ENCODE measurements around the gene NMT1. TPM values are rescaled to one million over a fixed set of nuclear protein-coding genes. Genes with fewer than 3 reads are reported as not detected.

The NMT1 gene
- 117 and 153 TPM in 2 replicates for total RNA-seq (2014; rRNA removed; shearing (Covaris generic))

DNA sequence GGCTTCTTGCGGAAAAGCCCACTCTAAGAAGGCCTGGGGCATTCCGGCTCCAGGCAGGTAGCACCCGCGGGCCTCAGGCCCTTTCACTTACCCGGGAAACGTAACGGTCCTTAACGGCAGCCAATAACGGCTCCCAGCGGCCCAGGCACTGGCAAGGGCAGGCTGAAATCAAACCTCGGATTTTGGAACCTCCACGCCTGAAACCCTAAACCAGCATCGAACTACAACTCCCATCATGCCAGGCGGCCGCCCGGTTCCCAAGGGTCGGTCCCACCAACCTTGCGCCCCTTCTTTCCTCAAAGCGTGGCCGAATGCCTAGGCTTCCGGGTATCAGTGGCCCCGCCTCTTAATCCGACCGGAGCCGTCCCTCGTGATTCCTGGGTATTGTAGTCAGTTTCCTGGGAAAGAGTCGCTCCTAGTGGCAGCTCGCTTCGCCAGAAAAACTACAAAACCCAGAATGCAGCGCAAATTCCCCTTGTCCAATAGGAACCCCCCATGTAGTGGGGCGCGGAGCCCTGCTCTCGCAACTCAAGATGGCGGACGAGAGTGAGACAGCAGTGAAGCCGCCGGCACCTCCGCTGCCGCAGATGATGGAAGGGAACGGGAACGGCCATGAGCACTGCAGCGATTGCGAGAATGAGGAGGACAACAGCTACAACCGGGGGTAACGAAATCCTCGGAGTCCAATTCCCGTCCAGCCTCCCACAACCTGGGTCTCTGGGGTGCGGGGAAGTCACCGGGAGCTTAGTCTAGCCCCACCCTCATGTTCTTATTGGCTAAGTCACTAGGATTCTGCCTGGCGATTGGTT, at the start of gene NMT1:
NMT1 (plus strand) TSS at position 521 of the 809 bp plus-strand sequence; CDS start at position 534, 13 bp downstream.
- DNase-seq (ENCODE audit: low spot score), result peak; percentile 100
- in situ Hi-C loops (cut with HindIII; ENCODE audit: low sequenced_read_pairs), result no loop called here

DNA sequence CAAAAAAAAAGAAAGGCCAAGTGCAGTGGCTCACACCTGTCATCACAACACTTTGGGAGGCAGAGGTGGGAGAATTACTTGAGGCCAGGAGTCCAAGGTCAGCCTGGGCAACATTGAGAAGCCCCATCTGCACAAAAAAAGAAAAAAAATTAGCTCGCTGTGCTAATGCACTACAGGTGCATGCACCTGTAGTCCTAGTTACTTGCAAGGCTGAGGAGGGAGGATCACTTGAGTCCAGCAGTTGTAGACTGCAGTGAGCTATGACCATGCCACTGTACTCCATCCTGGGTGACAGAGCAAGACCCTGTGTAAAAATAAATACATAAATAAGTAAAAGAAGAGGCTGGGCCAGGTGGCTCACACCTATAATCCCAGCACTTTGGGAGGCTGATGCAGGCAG, 49.4 kb upstream of the NMT1 start:
- no peak for DNase-seq (ENCODE audit: low spot score)
- in situ Hi-C loops (cut with HindIII; ENCODE audit: low sequenced_read_pairs), result no loop called here

DNA sequence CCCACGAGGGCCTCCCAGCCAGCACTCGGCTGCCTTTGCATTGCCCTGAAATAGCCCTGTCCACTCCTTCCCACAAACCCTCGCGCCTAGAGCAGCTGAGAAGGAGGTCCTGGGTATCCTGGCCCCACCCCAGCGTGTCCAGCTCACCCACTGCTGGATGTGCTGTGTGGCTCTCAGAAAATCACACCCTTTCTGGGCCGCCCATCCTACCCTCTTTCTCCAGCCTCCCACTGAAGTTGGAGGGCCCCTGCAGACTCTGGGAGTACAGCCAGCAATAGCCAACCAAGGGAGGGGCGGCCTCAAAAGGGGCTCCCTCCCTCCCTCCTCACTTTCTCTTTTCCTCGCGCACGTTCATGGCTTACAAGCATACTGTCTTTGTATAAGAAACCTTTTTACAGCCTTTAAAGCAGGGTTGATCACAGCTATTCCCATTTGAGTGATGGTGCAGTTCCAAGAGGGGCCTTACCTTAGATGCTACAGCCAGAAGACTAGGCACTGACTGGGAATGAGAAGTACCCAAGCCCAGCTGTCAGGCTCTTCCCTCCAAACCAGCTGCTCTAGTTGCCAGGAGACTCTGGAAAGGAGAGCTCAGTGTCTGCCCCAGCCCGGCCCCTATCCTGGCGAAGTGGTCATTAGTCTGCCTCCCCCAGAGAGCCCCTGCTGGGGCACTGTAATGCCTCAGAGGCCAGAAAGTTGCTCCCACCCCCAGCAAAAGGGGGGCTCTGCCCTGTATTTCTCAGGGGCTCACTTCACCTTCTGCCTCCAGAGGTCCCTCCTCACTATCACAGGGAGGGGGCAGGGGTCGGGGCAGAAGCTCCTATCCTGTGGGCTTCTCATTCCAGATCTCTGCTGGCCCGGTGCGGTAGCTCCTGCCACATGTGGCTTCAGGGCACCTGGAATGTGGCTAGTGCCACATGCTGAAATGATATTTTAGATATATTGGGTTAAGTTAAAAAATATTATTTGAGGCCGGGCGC, 47.8 kb upstream of the NMT1 start:
- no peak for DNase-seq (ENCODE audit: low spot score)
- in situ Hi-C loops (cut with HindIII; ENCODE audit: low sequenced_read_pairs), result no loop called here

DNA sequence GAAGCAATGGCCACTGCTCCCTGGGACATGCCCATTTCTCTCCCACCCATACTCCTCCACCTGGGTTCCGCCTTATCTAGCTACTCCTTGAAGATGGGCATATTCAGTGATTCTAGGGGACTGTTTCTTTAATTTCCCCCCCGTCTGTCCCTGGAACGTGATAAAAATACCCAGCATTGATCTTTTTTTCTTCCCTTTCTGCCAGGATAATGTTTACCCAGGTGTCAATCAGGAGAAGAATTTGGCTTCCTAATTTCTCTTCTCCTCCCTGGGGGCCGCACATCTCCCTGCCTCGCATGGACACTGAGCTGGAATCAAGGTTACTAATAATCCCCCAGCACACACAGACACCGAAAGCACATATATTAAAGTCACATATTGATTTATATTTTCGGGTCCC, 44.9 kb upstream of the NMT1 start:
- no peak for DNase-seq (ENCODE audit: low spot score)
- in situ Hi-C loops (cut with HindIII; ENCODE audit: low sequenced_read_pairs), result no loop called here

DNA sequence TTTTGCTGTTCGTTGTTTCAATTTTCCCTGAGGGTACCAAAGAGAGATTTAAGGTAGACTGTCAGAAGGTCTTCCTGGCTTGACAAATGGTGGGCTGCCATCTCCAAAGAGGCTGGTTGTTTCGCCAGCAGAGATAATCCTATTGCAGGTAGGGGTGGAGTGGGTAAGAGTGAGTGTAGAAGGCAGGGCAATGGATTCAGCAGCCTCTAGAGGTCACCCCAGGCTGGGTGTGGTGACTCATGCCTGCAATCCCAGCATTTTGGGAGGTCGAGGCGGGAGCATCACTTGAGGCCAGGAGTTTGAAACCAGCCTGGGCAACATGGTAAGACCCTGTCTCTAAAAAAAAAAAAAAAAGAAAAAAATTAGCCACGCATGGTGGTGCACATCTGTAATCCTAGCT, 44.3 kb upstream of the NMT1 start:
- DNase-seq (ENCODE audit: low spot score), result no peak
- in situ Hi-C loops (cut with HindIII; ENCODE audit: low sequenced_read_pairs), result no loop called here

DNA sequence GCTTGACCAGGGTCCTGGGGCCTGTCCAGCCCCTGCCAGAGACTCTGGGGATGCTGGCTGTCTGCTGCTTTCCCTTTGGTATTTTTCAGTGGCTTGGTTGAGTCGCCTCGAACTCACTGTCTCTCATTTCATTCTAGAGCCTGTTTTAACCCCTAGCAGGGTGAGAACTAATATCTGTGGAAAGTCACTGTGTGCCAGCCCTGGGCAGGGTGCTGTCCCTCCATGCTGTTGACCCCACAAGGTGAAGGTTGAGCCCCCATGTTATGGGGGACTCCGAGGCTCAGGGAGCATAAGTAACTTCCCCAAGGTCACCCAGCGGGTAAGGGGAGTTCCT, 42.6 kb upstream of the NMT1 start:
- in situ Hi-C loops (cut with HindIII; ENCODE audit: low sequenced_read_pairs), result no loop called here
- no peak for DNase-seq (ENCODE audit: low spot score)

DNA sequence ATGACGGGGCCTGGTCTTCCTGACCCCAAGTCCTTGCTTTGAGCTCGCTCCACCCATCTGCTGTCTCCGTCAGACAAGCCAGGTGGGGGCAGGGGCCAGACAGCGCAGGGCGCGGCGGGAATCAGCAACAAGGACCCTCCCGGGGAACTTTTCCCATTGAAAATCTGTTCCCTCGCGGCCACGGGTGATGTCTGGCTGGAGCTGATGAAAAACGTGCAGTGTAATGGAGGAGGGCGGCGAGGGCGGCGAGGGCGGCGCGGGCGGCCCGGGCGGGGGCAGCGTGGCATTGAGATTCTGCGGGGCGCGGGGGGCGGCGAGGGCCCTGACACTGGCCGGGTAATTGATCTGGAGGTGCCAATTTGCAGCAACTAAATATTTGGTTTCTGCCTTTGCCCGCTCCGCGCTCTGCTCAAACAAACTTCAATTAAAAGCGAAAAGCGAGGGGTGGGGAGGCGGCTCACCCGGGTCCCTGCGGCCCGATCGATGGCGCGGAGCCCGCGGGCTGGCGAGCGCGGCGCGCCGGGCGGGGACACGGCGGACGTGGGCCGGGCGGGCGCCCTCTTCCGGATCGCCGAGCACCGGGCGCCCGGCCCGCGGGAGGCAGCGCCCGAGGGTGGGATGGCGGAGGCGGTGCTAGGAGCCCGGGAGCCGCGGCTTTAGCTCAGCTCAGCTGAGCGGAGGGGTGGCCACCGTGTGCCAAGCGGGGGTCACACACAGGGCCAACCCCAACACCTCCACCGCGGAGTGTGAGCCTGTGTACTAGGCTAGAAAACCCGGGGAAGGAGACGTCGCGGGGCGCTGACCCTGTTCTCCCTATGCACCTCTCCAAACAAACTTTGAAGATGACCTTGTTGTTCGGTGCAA, 42.0 kb upstream of the NMT1 start:
- in situ Hi-C loops (cut with HindIII; ENCODE audit: low sequenced_read_pairs), result no loop called here
- no peak for DNase-seq (ENCODE audit: low spot score)

DNA sequence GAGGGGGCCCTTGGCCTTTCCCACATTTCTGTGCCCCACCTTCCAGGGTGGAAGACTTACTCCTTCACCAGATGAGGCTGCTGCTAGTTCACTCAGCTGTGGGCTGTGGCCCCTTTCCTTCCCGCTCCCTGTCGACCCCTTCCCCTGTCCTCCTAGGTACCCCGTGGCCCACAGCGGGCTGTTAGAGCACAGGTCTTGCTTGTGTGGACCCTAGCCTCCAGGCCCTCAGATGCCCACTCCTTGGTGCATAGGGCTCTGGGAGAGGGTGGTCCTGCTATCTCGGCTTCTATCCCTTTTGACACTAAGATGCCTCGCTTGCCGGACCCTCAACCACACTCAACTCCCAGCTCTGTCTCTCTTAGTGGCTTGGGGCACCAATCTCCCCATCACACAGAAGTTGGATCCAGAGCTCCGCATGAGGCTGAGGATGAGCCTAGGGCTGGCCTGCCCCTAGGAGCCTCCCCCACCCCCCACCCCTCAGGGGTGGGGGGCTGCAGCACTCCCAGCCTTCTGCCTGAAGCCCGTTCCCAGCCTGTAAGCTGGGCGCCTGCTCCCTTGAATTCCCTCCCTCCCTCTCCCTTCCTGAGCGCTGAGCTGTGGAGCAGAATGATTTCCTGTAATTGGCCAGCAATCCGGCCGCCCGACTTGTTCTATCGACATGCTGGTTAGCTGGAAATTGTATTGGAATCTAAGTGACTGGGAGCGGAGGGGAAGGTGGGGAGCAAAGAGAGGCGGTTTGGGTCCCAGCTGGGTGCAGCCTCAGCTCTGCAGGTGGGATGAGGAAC, 40.6 kb upstream of the NMT1 start:
- in situ Hi-C loops (cut with HindIII; ENCODE audit: low sequenced_read_pairs), result no loop called here
- DNase-seq (ENCODE audit: low spot score), result peak; percentile 69

DNA sequence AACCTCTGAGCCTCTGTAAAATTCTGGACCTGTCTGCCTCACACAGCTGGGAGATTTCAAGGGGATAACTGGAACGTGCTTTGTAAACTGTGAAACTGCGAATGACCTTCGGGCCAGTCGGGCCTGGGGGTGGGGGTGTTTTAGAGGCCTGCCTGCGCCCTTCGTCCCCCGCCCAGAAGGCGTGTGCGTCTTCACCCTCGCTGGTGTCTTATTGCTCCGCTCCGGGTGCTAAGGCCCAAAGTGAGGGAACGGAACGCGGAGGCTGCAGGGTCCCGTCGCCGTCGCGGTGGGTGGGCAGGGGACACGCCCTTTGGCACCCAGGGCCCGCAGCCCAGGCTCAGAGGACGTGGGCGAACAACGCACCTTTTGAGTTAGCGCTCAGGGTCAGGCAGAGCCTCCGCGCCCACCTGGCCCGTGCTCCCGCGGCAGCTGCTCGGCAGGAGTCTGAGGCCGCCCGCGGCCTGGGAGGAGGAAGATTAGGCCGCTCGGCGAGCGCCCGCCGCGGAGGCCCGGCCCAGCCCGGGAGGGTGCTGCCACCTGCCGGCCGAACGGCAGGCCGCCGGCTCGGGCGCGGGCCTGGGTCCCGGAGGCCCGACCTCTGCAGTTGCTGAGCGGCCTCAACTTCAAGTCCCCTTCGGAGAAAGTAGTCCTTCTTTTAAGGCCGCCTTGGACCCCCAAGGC, 39.4 kb upstream of the NMT1 start:
- no peak for DNase-seq (ENCODE audit: low spot score)
- in situ Hi-C loops (cut with HindIII; ENCODE audit: low sequenced_read_pairs), result no loop called here

DNA sequence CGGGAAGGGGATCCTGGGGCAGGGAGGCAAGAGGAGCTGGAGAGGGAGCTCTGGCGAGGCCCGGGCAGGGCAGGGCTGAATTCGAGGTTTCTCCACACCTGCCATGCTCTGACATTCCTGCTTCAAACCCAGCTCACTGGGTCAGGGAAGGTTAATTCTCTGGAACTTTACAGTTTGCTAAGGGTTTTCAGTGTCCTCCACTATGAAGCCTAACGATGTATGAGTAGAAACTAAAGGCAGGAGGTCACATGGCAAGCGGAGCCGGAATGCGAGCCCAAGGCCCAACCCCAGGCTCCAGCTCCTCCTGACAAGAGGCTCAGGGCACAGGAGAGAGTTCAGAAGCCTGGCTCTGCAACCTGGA, 38.8 kb upstream of the NMT1 start:
- no peak for DNase-seq (ENCODE audit: low spot score)
- in situ Hi-C loops (cut with HindIII; ENCODE audit: low sequenced_read_pairs), result no loop called here

DNA sequence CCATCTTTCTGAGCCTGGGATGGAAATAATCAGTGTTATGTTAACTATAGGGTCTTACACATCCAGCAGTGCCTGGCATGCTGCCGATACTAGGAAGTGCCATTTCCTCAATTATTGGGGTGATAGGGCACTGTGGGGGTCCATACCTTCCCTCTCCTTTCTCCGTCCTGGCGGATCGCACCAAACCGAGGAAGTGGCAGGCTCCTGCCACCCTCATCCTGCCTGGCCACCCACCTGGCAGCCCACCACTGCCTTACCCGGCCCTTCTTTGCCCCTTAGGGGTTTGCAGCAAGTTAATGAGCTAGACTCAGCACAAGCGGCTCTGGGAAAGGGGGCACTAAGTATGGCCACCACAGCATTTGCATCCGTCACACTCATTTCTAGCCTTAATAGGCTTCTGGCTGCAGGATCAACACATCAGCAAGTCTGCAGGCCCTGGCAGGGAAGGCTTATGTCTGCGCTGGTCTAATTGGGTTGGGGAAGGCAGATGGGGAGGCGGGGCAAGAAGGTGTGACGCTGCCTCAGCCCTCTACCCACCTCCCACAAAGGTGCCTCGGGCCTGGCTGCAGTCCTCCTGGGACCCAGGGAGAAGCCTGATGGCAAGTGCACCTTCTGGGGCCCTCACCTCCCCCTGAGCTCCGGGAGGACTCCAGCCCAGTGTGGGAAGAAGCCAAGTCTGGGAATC, 38.3 kb upstream of the NMT1 start:
- in situ Hi-C loops (cut with HindIII; ENCODE audit: low sequenced_read_pairs), result no loop called here
- DNase-seq (ENCODE audit: low spot score), result peak; percentile 78

DNA sequence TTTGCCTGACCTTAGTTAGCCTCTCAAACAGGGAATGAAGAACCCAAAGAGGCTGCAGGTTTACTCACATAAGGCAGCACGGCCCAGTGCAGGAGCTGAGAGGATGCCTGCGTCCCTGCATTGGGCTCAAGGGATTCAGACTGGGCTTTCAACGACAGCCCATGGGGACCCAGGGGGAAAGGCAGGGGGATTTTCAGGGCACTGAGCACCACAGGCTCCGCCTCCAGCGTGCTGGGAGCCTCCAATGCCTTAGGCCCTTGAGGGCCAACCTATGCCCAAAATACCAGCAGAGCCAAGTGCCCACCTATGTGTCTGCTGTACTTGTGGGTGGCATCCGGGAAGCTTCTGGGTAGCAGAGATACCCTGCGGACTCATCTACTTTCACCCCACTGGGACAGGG, 32.0 kb upstream of the NMT1 start:
- DNase-seq (ENCODE audit: low spot score), result no peak
- in situ Hi-C loops (cut with HindIII; ENCODE audit: low sequenced_read_pairs), result no loop called here

DNA sequence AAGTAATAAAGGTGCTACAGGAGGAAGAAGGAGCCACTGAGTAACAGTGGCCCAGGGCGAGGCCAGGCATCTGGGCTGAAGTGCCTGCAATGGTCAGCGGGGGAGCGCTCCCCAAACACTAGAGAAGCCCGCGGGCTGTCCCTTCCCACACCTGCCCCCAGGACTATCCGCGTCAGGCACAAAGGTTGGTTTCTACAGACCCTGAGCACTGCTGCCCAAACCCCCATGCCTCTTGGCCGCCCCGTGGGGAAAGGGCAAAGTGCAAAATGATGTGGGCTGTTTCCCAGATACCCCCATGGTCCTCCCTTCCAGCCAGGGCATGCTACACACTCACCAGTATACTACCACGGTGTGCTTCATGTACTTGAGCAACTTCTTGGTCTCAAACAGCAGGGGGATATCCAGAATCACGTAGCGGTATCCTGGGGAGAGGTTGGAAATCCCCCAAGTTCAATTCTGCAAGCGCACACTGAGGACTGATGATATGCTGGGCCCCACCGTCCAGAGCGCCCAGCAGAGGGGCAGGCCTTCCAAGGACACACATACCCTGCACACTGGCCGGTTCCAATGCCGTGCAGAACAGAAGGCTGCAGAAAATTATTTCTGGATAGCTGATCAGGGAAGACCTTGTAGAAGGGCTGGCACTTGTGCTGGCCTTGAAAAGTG, 31.2 kb upstream of the NMT1 start:
- in situ Hi-C loops (cut with HindIII; ENCODE audit: low sequenced_read_pairs), result no loop called here

DNA sequence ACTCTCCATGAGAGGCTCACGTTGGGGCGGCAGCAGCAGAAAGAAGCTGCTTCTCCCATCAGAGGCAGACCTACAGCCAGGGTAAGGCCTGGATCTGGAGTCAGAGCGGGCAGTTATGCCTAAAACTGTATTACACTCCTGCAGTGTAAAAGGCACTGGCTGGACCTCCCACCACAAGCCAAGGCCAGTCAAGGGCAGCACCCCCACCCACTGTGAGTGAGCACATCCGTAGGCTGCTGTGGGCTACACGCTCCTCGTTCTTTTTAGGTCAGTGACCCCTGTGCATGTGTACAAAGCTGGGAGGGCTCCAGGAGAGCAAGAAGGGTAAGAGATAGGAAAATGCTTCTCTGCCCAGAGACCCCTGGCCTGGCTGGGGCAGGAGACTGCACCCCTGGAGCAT, 30.4 kb upstream of the NMT1 start:
- DNase-seq (ENCODE audit: low spot score), result no peak
- in situ Hi-C loops (cut with HindIII; ENCODE audit: low sequenced_read_pairs), result no loop called here

More for the DNA sequence above, 31.2 kb upstream of the NMT1 start:
- no peak for DNase-seq (ENCODE audit: low spot score)

DNA sequence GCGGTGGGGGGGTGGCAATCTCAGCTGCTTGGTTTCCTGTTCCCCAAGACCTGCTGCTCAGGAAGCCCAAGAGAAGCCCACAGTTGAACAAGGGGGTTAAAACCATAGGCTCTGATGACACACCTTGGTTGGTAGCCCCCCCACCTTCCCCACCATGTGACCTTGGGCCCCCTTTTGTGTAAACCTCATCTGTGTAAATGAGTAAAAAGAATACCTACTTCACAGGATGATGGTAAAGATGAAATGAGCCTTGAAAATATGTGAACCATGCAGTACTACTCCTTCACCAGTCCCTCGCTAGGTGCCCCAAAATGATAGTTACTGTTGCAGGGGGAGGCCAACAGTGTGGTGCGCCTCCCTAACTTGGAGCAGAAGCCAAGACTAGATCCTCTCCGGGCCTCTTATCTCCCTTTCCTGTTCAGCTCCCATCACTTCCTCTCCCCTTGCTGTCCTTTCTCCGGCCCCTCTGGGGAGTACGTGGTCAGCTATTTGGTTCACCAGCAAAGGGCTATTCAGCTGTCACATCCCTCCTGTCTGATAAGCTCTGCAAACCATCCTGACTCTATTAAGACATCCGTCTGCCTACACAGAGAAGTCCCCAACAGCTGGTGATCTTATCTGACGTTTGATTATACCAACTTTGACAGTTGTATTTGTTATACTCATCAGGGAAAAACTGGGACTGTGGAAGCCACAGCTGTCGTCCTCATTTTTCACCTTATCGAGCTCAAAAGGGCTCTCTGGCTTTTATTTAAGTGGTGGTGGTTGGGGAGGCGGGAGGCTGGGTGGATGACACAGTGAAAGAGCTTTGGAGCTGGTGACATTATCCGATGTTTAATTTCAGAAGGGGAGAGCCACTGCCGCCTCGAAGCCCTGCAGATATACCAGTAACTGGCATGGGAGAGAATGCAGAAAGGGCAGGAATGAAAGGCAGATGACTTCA, 29.6 kb upstream of the NMT1 start:
- no peak for DNase-seq (ENCODE audit: low spot score)
- in situ Hi-C loops (cut with HindIII; ENCODE audit: low sequenced_read_pairs), result no loop called here

DNA sequence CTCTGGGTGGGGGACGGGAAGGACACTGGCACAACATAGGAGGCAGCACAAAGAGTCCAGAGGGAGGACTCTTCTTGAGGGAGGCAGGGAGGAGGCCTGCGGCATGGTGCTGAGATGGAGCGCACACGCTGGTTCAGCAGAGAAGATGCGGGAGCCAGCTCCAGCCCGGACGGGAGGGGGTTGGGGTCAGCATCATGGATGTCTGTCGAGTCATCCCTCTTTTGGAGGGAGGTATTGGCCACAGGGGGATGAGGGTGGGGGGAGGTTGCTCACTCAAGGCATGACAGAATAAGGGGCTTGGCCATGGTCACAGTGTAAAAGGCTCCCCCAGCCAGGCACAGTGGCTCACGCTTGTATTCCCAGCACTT, 29.0 kb upstream of the NMT1 start:
- in situ Hi-C loops (cut with HindIII; ENCODE audit: low sequenced_read_pairs), result no loop called here
- no peak for DNase-seq (ENCODE audit: low spot score)

Data from G401 (cell line).